HepG2 (cell line): ENCODE results near the gene GALR3. TPM values are rescaled to one million over a fixed set of nuclear protein-coding genes. Genes with fewer than 3 reads are reported as not detected.

ENCODE experiments used
- FOXA1 ChIP-seq, 2 experiments: fragments of 450-650 bp in 1 of 2; sonication (generic) in 1 of 2; formaldehyde crosslinking in 1 of 2; IDR thresholded peaks; 2 replicates each; pipeline versions ENCODE4 v1.4.0 to v1.6.1; 2016 to 2020; ENCODE audit warnings: missing genetic modification reagents in 1 of 2
- GABPA ChIP-seq, 2 experiments: IDR thresholded peaks; 2 replicates each; pipeline ENCODE4 v1.6.1; 2011 to 2016; ENCODE audit warnings: low read depth in 2 of 2, low read length in 1 of 2, missing biosample characterization in 1 of 2, missing genetic modification characterization in 1 of 2
- GFI1 ChIP-seq: sonication (generic); formaldehyde crosslinking; IDR thresholded peaks from 2 replicates; pipeline ENCODE4 v1.5.0; 2020; ENCODE audit warnings: missing genetic modification reagents, mild to moderate bottlenecking, borderline replicate concordance
- GPN1 ChIP-seq: sonication (generic); formaldehyde crosslinking; IDR thresholded peaks from 2 replicates; pipeline ENCODE4 v1.5.1; 2020; ENCODE audit warnings: missing genetic modification reagents, borderline replicate concordance
- GTF2F1 ChIP-seq: fragments of 150-350 bp; IDR thresholded peaks from 2 replicates; pipeline ENCODE4 v1.6.1; 2014; ENCODE audit warnings: low read length
- HBP1 ChIP-seq: IDR thresholded peaks from 2 replicates; pipeline ENCODE4 v1.6.1; 2016; ENCODE audit warnings: low read depth, control low read depth
- IRX3 ChIP-seq: sonication (generic); formaldehyde crosslinking; IDR thresholded peaks from 2 replicates; pipeline ENCODE4 v1.8.1; 2023; ENCODE audit warnings: mild to moderate bottlenecking, low read depth, missing genetic modification reagents, borderline replicate concordance
- MYPOP ChIP-seq: sonication (generic); formaldehyde crosslinking; IDR thresholded peaks from 2 replicates; pipeline ENCODE4 v1.8.1; 2023; ENCODE audit warnings: mild to moderate bottlenecking, moderate library complexity, missing genetic modification reagents
- PHF20 ChIP-seq: sonication (generic); formaldehyde crosslinking; IDR thresholded peaks from 2 replicates; pipeline ENCODE4 v1.5.0; 2020; ENCODE audit warnings: mild to moderate bottlenecking, missing genetic modification reagents
- SNAPC5 ChIP-seq: sonication (generic); formaldehyde crosslinking; IDR thresholded peaks from 2 replicates; pipeline ENCODE4 v1.8.1; 2023; ENCODE audit warnings: mild to moderate bottlenecking, missing genetic modification reagents, borderline replicate concordance
- ZFP37 ChIP-seq: sonication (generic); formaldehyde crosslinking; IDR thresholded peaks from 2 replicates; pipeline ENCODE4 v1.4.0; 2020; ENCODE audit warnings: missing genetic modification reagents, borderline replicate concordance
- ZFP90 ChIP-seq: sonication (generic); formaldehyde crosslinking; IDR thresholded peaks from 2 replicates; pipeline ENCODE4 v1.8.0; 2022; ENCODE audit warnings: missing genetic modification reagents, mild to moderate bottlenecking, inconsistent platforms, borderline replicate concordance
- ZNF180 ChIP-seq: sonication (generic); formaldehyde crosslinking; IDR thresholded peaks from 2 replicates; pipeline ENCODE4 v1.4.0; 2020; ENCODE audit warnings: low read depth, missing genetic modification reagents, borderline replicate concordance
- ZUFSP ChIP-seq: sonication (generic); formaldehyde crosslinking; IDR thresholded peaks from 2 replicates; pipeline ENCODE4 v1.9.0; 2021; ENCODE audit warnings: missing genetic modification reagents, mild to moderate bottlenecking, borderline replicate concordance
- polyA plus RNA-seq, 8 experiments: library from polyadenylated mRNA; depleted of rRNA in 3 of 8; stranded (reverse) in 7 of 8; unstranded in 1 of 8; fragments of >200 nt; fragmentation: Illumina TruSeq in 4 of 8; extraction: Trizol in 4 of 8; gene quantifications; 2 replicates each; pipeline versions ENCODE4 v1.2.1 to v1.2.3, GENCODE V29; 2011 to 2016; ENCODE audit warnings: low read depth in 4 of 8, missing spikeins in 1 of 8, mixed read lengths in 1 of 8; ENCODE audit not compliant: insufficient read depth in 1 of 8
- total RNA-seq, 5 experiments: library from RNA; depleted of rRNA; stranded (reverse); fragments of >200 nt; fragmentation: Illumina TruSeq; extraction: Trizol; gene quantifications; 2 replicates each; pipeline ENCODE4 v1.2.3, GENCODE V29; 2016; ENCODE audit warnings: low read depth in 1 of 5
- TF ChIP-seq, protein P1 (sequence below): sonication (generic); formaldehyde crosslinking; IDR thresholded peaks from 2 replicates; pipeline ENCODE4 v1.4.0; 2020; ENCODE audit warnings: missing genetic modification reagents
- TF ChIP-seq, protein P2 (sequence below): sonication (generic); formaldehyde crosslinking; IDR thresholded peaks from 2 replicates; pipeline ENCODE4; 2020; ENCODE audit warnings: missing genetic modification reagents, mild to moderate bottlenecking, borderline replicate concordance
- TF ChIP-seq, protein P3 (sequence below): sonication (generic); formaldehyde crosslinking; IDR thresholded peaks from 2 replicates; pipeline ENCODE4 v1.4.0; 2020; ENCODE audit warnings: mild to moderate bottlenecking, low read depth, missing genetic modification reagents

Gene GALR3
- total and polyA plus RNA-seq, 2 of the 13 experiments (the other 11 are each of a cell fraction or from before 2014, with no cell fraction given) = 0.13 TPM; not detected in 1

DNA sequence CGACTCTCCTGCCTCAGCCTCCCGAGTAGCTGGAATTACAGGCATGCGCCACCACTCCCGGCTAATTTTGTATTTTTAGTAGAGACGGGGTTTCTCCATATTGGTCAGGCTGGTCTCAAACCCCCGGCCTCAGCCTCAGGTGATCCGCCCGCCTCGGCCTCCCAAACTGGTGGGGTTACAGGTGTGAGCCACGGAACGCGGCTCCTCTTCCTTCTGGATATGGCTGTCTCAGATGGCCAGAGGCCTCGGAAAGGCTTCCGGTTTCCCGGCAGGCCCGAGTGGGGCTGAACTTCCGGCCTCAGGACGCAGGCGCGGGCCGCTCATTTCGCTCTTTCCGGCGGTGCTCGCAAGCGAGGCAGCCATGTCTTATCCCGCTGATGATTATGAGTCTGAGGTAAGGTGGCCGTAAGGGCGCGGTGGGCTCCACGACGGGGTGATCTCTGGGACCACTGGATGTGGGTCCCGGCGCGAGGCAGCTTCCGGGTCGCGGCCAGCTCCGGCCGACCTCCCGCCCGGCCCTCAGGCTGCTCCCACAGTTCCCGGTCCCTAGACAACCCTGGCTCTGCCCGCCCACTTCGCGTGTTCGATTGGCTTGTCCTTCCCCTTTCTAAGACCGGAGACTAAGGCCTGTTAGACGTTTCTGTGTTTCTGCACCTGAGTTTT lies 26.0 kb downstream of the GALR3 start, which contains the start of gene EIF3L (continued):
- TF ChIP-seq ZUFSP (no peak), FOXA1 (IDR thresholded peaks at IDR 0.05) (no peak), FOXA1 (CRISPR knock-in tag; IDR thresholded peaks at IDR 0.05) (no peak; the same call in 1 of the 2 replicates), IRX3 (CRISPR knock-in tag) (no peak), ZFP37 (no peak), GTF2F1 (no peak), GABPA (IDR thresholded peaks at IDR 0.05; ENCODE audit: low read depth, low read length) (peak; percentile 88), GABPA (CRISPR knock-in tag; IDR thresholded peaks at IDR 0.05; ENCODE audit: low read depth) (peak; percentile 96), HBP1 (CRISPR knock-in tag) (peak; percentile 20; the same call in 1 of the 2 replicates), MYPOP (CRISPR knock-in tag) (no peak), PHF20 (peak; percentile 92), ZFP90 (CRISPR knock-in tag) (peak; percentile 71), GPN1 (no peak; the same call in 1 of the 2 replicates), GFI1 (CRISPR knock-in tag) (no peak), SNAPC5 (CRISPR knock-in tag) (no peak; the same call in 1 of the 2 replicates), ZNF180 (CRISPR knock-in tag) (no peak; the same call in 1 of the 2 replicates)
- TF ChIP-seq, protein P1, sequence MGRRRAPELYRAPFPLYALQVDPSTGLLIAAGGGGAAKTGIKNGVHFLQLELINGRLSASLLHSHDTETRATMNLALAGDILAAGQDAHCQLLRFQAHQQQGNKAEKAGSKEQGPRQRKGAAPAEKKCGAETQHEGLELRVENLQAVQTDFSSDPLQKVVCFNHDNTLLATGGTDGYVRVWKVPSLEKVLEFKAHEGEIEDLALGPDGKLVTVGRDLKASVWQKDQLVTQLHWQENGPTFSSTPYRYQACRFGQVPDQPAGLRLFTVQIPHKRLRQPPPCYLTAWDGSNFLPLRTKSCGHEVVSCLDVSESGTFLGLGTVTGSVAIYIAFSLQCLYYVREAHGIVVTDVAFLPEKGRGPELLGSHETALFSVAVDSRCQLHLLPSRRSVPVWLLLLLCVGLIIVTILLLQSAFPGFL (CRISPR knock-in tag) = no peak
- TF ChIP-seq, protein P2, sequence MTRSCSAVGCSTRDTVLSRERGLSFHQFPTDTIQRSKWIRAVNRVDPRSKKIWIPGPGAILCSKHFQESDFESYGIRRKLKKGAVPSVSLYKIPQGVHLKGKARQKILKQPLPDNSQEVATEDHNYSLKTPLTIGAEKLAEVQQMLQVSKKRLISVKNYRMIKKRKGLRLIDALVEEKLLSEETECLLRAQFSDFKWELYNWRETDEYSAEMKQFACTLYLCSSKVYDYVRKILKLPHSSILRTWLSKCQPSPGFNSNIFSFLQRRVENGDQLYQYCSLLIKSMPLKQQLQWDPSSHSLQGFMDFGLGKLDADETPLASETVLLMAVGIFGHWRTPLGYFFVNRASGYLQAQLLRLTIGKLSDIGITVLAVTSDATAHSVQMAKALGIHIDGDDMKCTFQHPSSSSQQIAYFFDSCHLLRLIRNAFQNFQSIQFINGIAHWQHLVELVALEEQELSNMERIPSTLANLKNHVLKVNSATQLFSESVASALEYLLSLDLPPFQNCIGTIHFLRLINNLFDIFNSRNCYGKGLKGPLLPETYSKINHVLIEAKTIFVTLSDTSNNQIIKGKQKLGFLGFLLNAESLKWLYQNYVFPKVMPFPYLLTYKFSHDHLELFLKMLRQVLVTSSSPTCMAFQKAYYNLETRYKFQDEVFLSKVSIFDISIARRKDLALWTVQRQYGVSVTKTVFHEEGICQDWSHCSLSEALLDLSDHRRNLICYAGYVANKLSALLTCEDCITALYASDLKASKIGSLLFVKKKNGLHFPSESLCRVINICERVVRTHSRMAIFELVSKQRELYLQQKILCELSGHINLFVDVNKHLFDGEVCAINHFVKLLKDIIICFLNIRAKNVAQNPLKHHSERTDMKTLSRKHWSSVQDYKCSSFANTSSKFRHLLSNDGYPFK (CRISPR knock-in tag) = peak; percentile 89; the same call in 1 of the 2 replicates
- TF ChIP-seq, protein P3, sequence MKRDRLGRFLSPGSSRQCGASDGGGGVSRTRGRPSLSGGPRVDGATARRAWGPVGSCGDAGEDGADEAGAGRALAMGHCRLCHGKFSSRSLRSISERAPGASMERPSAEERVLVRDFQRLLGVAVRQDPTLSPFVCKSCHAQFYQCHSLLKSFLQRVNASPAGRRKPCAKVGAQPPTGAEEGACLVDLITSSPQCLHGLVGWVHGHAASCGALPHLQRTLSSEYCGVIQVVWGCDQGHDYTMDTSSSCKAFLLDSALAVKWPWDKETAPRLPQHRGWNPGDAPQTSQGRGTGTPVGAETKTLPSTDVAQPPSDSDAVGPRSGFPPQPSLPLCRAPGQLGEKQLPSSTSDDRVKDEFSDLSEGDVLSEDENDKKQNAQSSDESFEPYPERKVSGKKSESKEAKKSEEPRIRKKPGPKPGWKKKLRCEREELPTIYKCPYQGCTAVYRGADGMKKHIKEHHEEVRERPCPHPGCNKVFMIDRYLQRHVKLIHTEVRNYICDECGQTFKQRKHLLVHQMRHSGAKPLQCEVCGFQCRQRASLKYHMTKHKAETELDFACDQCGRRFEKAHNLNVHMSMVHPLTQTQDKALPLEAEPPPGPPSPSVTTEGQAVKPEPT (CRISPR knock-in tag) = no peak
